Measurements from ENCODE around the gene NOSIP. TPM values are rescaled to one million over a fixed set of nuclear protein-coding genes. Genes with fewer than 3 reads are reported as not detected.
"Not testable (repeated sequence)": the region's sequence is repeated elsewhere in the genome, so short reads cannot be mapped to it uniquely, and the experiment has no call there.

The NOSIP gene
- 10 to 100 TPM; 30.3 to 72.3 (median 57.9) TPM for total RNA-seq

DNA sequence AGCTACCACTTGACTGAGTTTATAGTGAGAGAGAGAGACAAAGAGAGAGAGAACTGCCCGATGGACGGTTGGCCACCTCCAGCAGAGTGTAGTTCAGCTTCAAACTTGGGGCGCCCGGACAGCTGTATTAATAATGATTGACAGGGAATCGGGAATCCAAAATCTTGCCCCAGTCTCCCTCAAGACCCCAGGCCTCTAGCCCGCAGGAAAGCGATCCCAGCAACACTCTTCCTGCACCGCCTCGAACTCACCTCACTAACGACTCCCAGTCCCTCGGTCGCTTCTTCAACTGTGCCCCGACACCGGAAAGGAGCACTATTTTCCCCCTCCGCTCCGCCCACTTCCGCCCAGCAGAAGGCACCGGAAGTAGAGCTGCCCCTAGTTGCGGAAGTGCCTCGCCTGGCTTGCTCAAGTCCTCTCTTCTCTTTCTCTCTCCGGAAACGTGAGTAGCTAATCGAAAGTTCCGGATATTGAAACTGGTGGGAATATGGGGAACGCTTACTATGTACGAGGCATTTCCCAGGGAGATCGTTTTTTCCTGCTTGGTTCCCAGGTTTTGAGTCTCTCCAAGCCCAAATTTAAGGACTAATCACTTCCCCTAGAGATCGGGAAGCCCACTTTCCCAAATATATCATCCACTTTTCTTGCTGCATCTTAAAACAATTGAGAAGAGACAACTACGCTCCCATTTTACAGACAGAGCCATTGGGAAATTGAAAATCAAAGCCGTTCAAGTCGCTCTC lies at the start of gene NOSIP:
Gene NOSIP, minus strand, starts transcription at position 293 of the 743 bp plus-strand sequence. CDS start 19,865 bp downstream, outside the sequence.
- TF ChIP-seq POLR2A (IDR thresholded peaks at IDR 0.05) (peak in 3 of 4 donors; percentile 43 to 93 (median 92)), CTCF (IDR thresholded peaks at IDR 0.05) (no peak), EP300 (IDR thresholded peaks at IDR 0.05) (peak in 1 of 4 donors; percentile 39), POLR2AphosphoS5 (IDR thresholded peaks at IDR 0.05) (peak; percentile 96 to 98)
- Histone ChIP-seq H3K36me3 (peaks cover 1 to 10% (median 10%) of the 10 kb centered on the region in 4 donors), H3K27me3 (no peaks in the 10 kb centered on the region), H3K4me1 (peaks cover 17 to 29% (median 20%) of the 10 kb centered on the region in 4 donors), H3K4me3 (peak within 1 kb of the TSS; percentile 60 to 80 (median 70)), H3K9me3 (no peaks in the 10 kb centered on the region), H3K27ac (peak within 1 kb of the TSS; percentile 74 to 87 (median 82))
- 1 to 2% methylated on average over 27 to 31 of the region's 31 CpGs for WGBS, 2 donors
- ATAC-seq (ENCODE audit: low FRiP score in 2 of 2) (peak; percentile 97 to 99), DNase-seq (peak; percentile 86 to 96)

GRCh38 chr19:49629659-49630058 lies 49.3 kb upstream of the NOSIP start:
- Histone ChIP-seq H3K9me3 (no peaks in the 10 kb centered on the region), H3K4me1 (peaks cover 10 to 36% (median 28%) of the 10 kb centered on the region in 4 donors), H3K27me3 (no peaks in the 10 kb centered on the region), H3K27ac (peak overlapping the region in 3 of 4 donors; percentile 12 to 95 (median 22)), H3K4me3 (no peak overlapping the region), H3K36me3 (peaks cover 0 to 28% (median 19%) of the 10 kb centered on the region in 4 donors)
- no peak for TF ChIP-seq POLR2AphosphoS5 (IDR thresholded peaks at IDR 0.05)
- no peak for TF ChIP-seq CTCF (IDR thresholded peaks at IDR 0.05)
- no peak for TF ChIP-seq EP300 (IDR thresholded peaks at IDR 0.05)
- TF ChIP-seq POLR2A (IDR thresholded peaks at IDR 0.05): no peak
- no peak for ATAC-seq (ENCODE audit: low FRiP score in 2 of 2)
- DNase-seq: no peak
- 92 to 96% methylated on average over 9 of the region's 9 CpGs for WGBS, 2 donors

- Histone ChIP-seq H3K4me3 (no peak overlapping the region), H3K36me3 (peaks cover 6 to 43% (median 30%) of the 10 kb centered on the region in 4 donors), H3K9me3 (no peaks in the 10 kb centered on the region), H3K4me1 (peaks cover 4 to 13% (median 9%) of the 10 kb centered on the region in 4 donors), H3K27ac (peak overlapping the region in 3 of 4 donors; percentile 2 to 49 (median 4)), H3K27me3 (no peaks in the 10 kb centered on the region)
- TF ChIP-seq POLR2A (IDR thresholded peaks at IDR 0.05) (no peak), CTCF (IDR thresholded peaks at IDR 0.05) (no peak)
- 61 to 86% methylated on average over 10 to 11 of the region's 11 CpGs for WGBS, 2 donors
- peak in 1 of 2 donors; percentile 78 for DNase-seq
- ATAC-seq (ENCODE audit: low FRiP score in 2 of 2): peak in 1 of 2 donors; percentile 79
These were observed 45.9 kb upstream of the NOSIP start for GRCh38 chr19:49626226-49626625.

GRCh38 chr19:49624967-49625910 lies 44.9 kb upstream of the NOSIP start:
- Histone ChIP-seq H3K36me3 (peaks cover 7 to 47% (median 34%) of the 10 kb centered on the region in 4 donors), H3K9me3 (no peaks in the 10 kb centered on the region), H3K27me3 (no peaks in the 10 kb centered on the region), H3K27ac (peak overlapping the region in 1 of 4 donors; percentile 49), H3K4me3 (no peak overlapping the region), H3K4me1 (peaks cover 0 to 6% (median 2%) of the 10 kb centered on the region in 4 donors)
- ATAC-seq (ENCODE audit: low FRiP score in 2 of 2) (peak; percentile 26 to 47), DNase-seq (peak in 1 of 2 donors; percentile 83)
- 87 to 89% methylated on average over 14 to 27 of the region's 27 CpGs for WGBS, 2 donors
- no peak for TF ChIP-seq CTCF (IDR thresholded peaks at IDR 0.05)
- no peak for TF ChIP-seq POLR2AphosphoS5 (IDR thresholded peaks at IDR 0.05)
- no peak for TF ChIP-seq EP300 (IDR thresholded peaks at IDR 0.05)
- no peak for TF ChIP-seq POLR2A (IDR thresholded peaks at IDR 0.05)

GRCh38 chr19:49617860-49618259 lies 37.5 kb upstream of the NOSIP start:
- DNase-seq; H3K9me3 ChIP-seq; ATAC-seq (ENCODE audit: low FRiP score in 2 of 2); H3K27ac ChIP-seq; H3K27me3 ChIP-seq; H3K4me3 ChIP-seq: not testable (repeated sequence)
- Histone ChIP-seq H3K36me3 (peaks cover 25 to 71% (median 58%) of the 10 kb centered on the region in 4 donors), H3K4me1 (peaks cover 0 to 14% (median 6%) of the 10 kb centered on the region in 4 donors)
- WGBS, 2 donors: 85 to 90% methylated on average over 13 of the region's 13 CpGs

Data from upper lobe of left lung (tissue), 6 donors.